AG10803 (cell line): ENCODE measurements around the gene OR10H3.
A peak's percentile ranks its signal among the peaks of the same experiment; 100 is the strongest.
"Not testable (repeated sequence)": the region's sequence is repeated elsewhere in the genome, so short reads cannot be mapped to it uniquely, and the experiment has no call there.

Experiments
- DNase-seq: peaks from one replicate; pipeline ENCODE4 v3.0.0; 2010; ENCODE audit warnings: low read depth
- H3K4me3 ChIP-seq: 2 replicates; pipeline ENCODE4 v1.5.1; 2011; ENCODE audit warnings: mild to moderate bottlenecking, low read length, control low read depth
- CTCF ChIP-seq: conservative IDR thresholded peaks from 2 replicates; pipeline ENCODE4 v1.5.1; 2011; ENCODE audit warnings: mild to moderate bottlenecking, low read length, control low read depth, inconsistent platforms

Gene OR10H3

GRCh38 chr19:15776991-15777970 lies 39.5 kb downstream of the OR10H3 start:
- no peak for DNase-seq
- no peak for TF ChIP-seq CTCF
- H3K4me3 ChIP-seq: no peak overlapping the region

- peak; percentile 21 for DNase-seq
- TF ChIP-seq CTCF: no peak
- no peak overlapping the region for H3K4me3 ChIP-seq
Observed at GRCh38 chr19:15779756-15780476, 42.1 kb downstream of the OR10H3 start.

GRCh38 chr19:15780610-15781418 lies 43.0 kb downstream of the OR10H3 start:
- H3K4me3 ChIP-seq: no peak overlapping the region

GRCh38 chr19:15781661-15782060 lies 43.9 kb downstream of the OR10H3 start:
- H3K4me3 ChIP-seq: no peak overlapping the region
- no peak for DNase-seq
- no peak for TF ChIP-seq CTCF

More at GRCh38 chr19:15780610-15781418, 43.0 kb downstream of the OR10H3 start:
- no peak for DNase-seq
- no peak for TF ChIP-seq CTCF

GRCh38 chr19:15782211-15782610 lies 44.4 kb downstream of the OR10H3 start:
- no peak for TF ChIP-seq CTCF
- no peak overlapping the region for H3K4me3 ChIP-seq
- DNase-seq: no peak

- DNase-seq, H3K4me3 ChIP-seq: not testable (repeated sequence)
Observed at GRCh38 chr19:15782896-15783295, 45.1 kb downstream of the OR10H3 start.

GRCh38 chr19:15787611-15788155 lies 49.9 kb downstream of the OR10H3 start, which contains the start of gene OR10H5:
TSS of gene OR10H5 (plus strand) at chr19:15787661. CDS start at chr19:15794049, 6,388 bp downstream.
- no peak for DNase-seq
- no peak for TF ChIP-seq CTCF
- no peak within 1 kb of the TSS for H3K4me3 ChIP-seq
